ENCODE measurements around the gene SATB1.

The SATB1 gene

DNA sequence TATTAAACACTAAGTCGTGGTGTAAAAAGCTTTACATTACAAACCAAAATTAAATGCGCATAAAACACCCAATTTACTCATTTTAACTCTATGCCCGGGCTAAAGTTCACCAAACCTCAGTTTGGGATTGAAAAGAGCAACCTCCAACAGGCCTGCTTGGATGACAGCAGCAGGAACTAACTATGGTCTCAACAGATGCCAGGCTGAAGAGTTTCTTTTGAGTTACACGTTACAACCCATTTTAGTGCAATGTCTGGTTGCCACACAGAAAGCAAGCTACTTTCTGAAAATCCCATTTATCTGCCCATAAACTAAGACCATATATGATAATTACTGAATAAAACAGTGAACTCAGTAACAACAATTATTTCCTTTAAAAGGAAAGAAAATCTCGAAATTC, 2.2 kb downstream of the SATB1 start:
- CTCF ChIA-PET, result interaction anchor here (0.6 to 1.6 kb wide), 2 partner anchors 21 to 485 kb away, joined by 3 to 4 read pairs; no protein-coding TSS in a partner anchor
- Histone ChIP-seq H3K36me3 (ENCODE audit: control insufficient read depth in 2 of 2, insufficient read depth in 1 of 2, low read length in 2 of 2) (peaks cover 0 to 3% of the 10 kb centered on the region in 2 experiments; a peak in 1 of 3 replicates), H3K4me3 (ENCODE audit: low read depth, low read length) (peak overlapping the region; percentile 72; the same call in 1 of the 2 replicates), H3K4me1 (ENCODE audit: control insufficient read depth, insufficient read depth, low read length) (peaks cover 14% of the 10 kb centered on the region), H3K27ac (ENCODE audit: extremely low read depth, low read depth, low read length) (no peak overlapping the region; the same call in 1 of the 2 replicates), H3K9me3 (ENCODE audit: control insufficient read depth, insufficient read depth, low read depth, low read length) (no peaks in the 10 kb centered on the region)
- POLR2A ChIA-PET, result no interaction called here
- TF ChIP-seq ZSCAN23 (tag by site-specific recombination; IDR thresholded peaks at IDR 0.05), result no peak

DNA sequence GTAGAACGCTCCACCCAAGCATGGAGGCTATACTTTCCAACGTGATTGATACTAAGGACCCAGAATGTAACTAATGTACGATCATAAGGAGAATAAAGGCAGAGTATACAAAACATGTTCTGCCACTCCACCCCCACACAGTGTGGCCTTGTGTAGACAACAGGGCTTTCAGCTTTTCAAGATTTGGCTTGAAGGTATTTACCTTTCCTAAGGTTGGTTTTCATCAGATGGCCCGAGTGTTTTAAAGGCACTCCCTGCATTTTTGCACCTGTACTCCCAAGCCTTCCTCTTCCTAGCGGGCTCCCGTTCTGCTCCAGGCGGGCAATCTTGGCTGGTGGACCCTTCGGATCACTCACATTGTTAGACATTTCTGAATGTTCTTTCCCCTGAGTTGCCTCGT, 4.6 kb downstream of the SATB1 start:
- H3K36me3 ChIP-seq (ENCODE audit: control insufficient read depth in 2 of 2, insufficient read depth in 1 of 2, low read length in 2 of 2), result peaks cover 0 to 15% of the 10 kb centered on the region in 2 experiments; a peak in 1 of 3 replicates
- no peak overlapping the region for H3K27ac ChIP-seq (ENCODE audit: extremely low read depth, low read depth, low read length)
- H3K4me1 ChIP-seq (ENCODE audit: control insufficient read depth, insufficient read depth, low read length), result peaks cover 12% of the 10 kb centered on the region
- ChIA-PET CTCF (no interaction called here), POLR2A (no interaction called here)
- TF ChIP-seq ZNF19 (tag by site-specific recombination; IDR thresholded peaks at IDR 0.05; ENCODE audit: low read depth) (no peak), ZNF548 (tag by site-specific recombination; IDR thresholded peaks at IDR 0.05) (no peak), ZNF394 (tag by site-specific recombination; IDR thresholded peaks at IDR 0.05; ENCODE audit: borderline replicate concordance) (no peak), SP7 (tag by site-specific recombination; IDR thresholded peaks at IDR 0.05) (no peak), ZNF654 (tag by site-specific recombination; IDR thresholded peaks at IDR 0.05; ENCODE audit: low read depth) (no peak), ZNF785 (tag by site-specific recombination; IDR thresholded peaks at IDR 0.05) (no peak), ZNF2 (tag by site-specific recombination; IDR thresholded peaks at IDR 0.05) (no peak), SCRT2 (tag by site-specific recombination; IDR thresholded peaks at IDR 0.05) (no peak), ZNF324 (tag by site-specific recombination; IDR thresholded peaks at IDR 0.05) (no peak), WT1 (tag by site-specific recombination; IDR thresholded peaks at IDR 0.05) (no peak), ZNF121 (tag by site-specific recombination; IDR thresholded peaks at IDR 0.05) (no peak), ZNF707 (tag by site-specific recombination; IDR thresholded peaks at IDR 0.05) (no peak)
- TF ChIP-seq, protein P1, sequence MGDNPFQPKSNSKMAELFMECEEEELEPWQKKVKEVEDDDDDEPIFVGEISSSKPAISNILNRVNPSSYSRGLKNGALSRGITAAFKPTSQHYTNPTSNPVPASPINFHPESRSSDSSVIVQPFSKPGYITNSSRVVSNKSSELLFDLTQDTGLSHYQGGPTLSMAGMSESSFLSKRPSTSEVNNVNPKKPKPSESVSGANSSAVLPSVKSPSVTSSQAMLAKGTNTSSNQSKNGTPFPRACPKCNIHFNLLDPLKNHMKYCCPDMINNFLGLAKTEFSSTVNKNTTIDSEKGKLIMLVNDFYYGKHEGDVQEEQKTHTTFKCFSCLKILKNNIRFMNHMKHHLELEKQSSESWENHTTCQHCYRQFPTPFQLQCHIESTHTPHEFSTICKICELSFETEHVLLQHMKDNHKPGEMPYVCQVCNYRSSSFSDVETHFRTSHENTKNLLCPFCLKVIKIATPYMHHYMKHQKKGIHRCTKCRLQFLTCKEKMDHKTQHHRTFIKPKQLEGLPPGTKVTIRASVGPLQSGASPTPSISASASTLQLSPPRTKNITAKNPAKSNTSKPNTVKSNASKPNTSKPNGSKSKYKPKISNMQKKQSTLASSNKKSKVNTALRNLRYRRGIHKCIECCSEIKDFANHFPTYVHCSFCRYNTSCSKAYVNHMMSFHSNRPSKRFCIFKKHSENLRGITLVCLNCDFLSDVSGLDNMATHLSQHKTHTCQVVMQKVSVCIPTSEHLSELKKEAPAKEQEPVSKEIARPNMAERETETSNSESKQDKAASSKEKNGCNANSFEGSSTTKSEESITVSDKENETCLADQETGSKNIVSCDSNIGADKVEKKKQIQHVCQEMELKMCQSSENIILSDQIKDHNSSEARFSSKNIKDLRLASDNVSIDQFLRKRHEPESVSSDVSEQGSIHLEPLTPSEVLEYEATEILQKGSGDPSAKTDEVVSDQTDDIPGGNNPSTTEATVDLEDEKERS (tag by site-specific recombination; IDR thresholded peaks at IDR 0.05), result no peak
- H3K4me3 ChIP-seq (ENCODE audit: low read depth, low read length), result no peak overlapping the region
- no peaks in the 10 kb centered on the region for H3K9me3 ChIP-seq (ENCODE audit: control insufficient read depth, insufficient read depth, low read depth, low read length)

GRCh38 chr3:18419232-18419631, 5.9 kb downstream of the SATB1 start:
- H3K27ac ChIP-seq (ENCODE audit: extremely low read depth, low read depth, low read length), result no peak overlapping the region
- TF ChIP-seq SETDB1 (IDR thresholded peaks at IDR 0.05; ENCODE audit: insufficient read length, low read length), result no peak
- TF ChIP-seq PRDM6 (tag by site-specific recombination; IDR thresholded peaks at IDR 0.05), result peak; percentile 56
- TF ChIP-seq ZNF239 (tag by site-specific recombination; IDR thresholded peaks at IDR 0.05), result no peak
- TF ChIP-seq ZFP41 (tag by site-specific recombination; IDR thresholded peaks at IDR 0.05; ENCODE audit: borderline replicate concordance), result no peak
- TF ChIP-seq ZNF23 (tag by site-specific recombination; IDR thresholded peaks at IDR 0.05; ENCODE audit: borderline replicate concordance), result no peak
- TF ChIP-seq ZNF398 (tag by site-specific recombination; IDR thresholded peaks at IDR 0.05), result no peak
- no peak for TF ChIP-seq ZFP3 (tag by site-specific recombination; IDR thresholded peaks at IDR 0.05; ENCODE audit: low read depth)
- no peak for TF ChIP-seq ZNF626 (tag by site-specific recombination; IDR thresholded peaks at IDR 0.05)
- no peak for TF ChIP-seq ELK4 (IDR thresholded peaks at IDR 0.05; ENCODE audit: borderline replicate concordance, low read depth, low read length)
- 0 out of 2 replicates have a peak, but pooled peaks have one; percentile 39 for TF ChIP-seq ZNF692 (tag by site-specific recombination; IDR thresholded peaks at IDR 0.05)
- no peak for TF ChIP-seq ZNF785 (tag by site-specific recombination; IDR thresholded peaks at IDR 0.05)

More at GRCh38 chr3:18419232-18419631, 5.9 kb downstream of the SATB1 start:
- no peaks in the 10 kb centered on the region for H3K9me3 ChIP-seq (ENCODE audit: control insufficient read depth, insufficient read depth, low read depth, low read length)
- CTCF ChIA-PET, result no interaction called here
- no peak overlapping the region for H3K4me3 ChIP-seq (ENCODE audit: low read depth, low read length)
- peaks cover 0 to 24% of the 10 kb centered on the region in 2 experiments; a peak in 1 of 3 replicates for H3K36me3 ChIP-seq (ENCODE audit: control insufficient read depth in 2 of 2, insufficient read depth in 1 of 2, low read length in 2 of 2)
- POLR2A ChIA-PET, result no interaction called here
- peaks cover 12% of the 10 kb centered on the region for H3K4me1 ChIP-seq (ENCODE audit: control insufficient read depth, insufficient read depth, low read length)
